Epidermal melanocyte (primary cell): ENCODE measurements around the gene RGSL1.
"Not testable (repeated sequence)": the region's sequence is repeated elsewhere in the genome, so short reads cannot be mapped to it uniquely, and the experiment has no call there.

ENCODE experiments used
- DNase-seq: peaks from one replicate; pipeline ENCODE4 v3.0.0; 2011; ENCODE audit warnings: low spot score; ENCODE audit not compliant: insufficient read length

Gene RGSL1

GRCh38 chr1:182446033-182446669, 3.8 kb upstream of the RGSL1 start:
- DNase-seq, result peak; percentile 67

- not testable (repeated sequence) for DNase-seq
These were observed 2.8 kb upstream of the RGSL1 start for GRCh38 chr1:182447124-182447523.

GRCh38 chr1:182447660-182448059, 2.3 kb upstream of the RGSL1 start:
- no peak for DNase-seq

- DNase-seq, result no peak
These were observed 3.7 kb downstream of the RGSL1 start for GRCh38 chr1:182453631-182454030.

- no peak for DNase-seq
These were observed 7.9 kb downstream of the RGSL1 start for GRCh38 chr1:182457844-182458243.

- no peak for DNase-seq
These were observed 10.0 kb downstream of the RGSL1 start for GRCh38 chr1:182459949-182460348.

DNA sequence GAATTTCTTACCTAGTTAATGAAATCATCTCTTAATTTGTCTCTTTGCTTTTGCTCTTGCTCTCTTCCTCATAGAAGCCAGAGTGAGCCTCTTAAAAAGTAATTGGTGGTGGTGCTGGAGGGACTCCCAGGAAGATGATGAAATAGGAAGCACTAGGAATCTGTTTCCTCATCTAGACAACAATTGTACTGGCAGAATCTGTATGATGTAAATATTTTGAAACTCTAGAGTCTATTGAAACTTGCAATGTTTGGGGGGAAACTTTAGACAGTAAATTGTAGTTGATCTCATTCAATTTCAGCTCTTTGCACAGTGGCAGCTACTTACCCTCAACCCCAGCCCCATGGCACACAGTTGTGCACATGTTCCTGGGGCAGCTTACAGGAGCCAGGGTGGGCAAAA, 10.6 kb downstream of the RGSL1 start:
- no peak for DNase-seq

- DNase-seq, result no peak
These were observed 23.6 kb downstream of the RGSL1 start for GRCh38 chr1:182473556-182473955.

DNA sequence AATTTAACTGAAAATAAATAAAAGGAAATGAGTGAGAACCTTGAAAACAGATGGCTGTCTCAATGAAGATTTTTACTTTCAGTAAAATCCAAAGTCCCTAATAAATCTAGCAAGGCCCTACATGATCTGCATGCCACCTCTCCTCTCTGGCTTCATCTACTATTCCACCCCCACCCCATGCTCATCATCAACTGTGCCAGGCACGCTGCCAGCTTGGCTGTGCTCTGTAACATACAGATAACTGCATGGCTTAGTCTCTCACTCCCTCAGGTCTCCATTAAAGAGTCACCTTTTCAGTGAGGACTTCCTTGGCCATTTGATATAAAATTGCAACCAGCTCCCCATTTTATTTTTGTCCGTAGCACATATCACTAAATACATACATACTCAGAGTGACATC, 26.7 kb downstream of the RGSL1 start:
- no peak for DNase-seq

DNA sequence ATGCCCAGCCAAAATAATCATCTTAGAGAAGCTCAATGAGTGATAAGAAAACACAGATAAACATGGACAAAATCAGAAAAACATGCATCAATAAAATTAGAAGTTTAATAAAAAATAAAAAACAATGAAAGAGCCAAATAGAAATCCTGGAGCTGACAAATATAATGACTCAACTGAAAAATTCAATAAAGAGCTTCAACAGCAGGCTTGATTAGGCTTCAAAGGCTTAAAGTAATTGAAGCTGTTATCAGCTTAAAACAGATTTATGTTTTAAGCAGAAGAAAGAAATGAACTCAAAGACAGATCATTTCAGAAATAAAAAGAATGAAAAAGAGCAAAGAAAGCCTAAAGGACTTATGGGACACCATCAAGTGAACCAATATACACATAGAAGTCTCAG, 28.3 kb downstream of the RGSL1 start:
- DNase-seq, result no peak

GRCh38 chr1:182484067-182484466, 34.1 kb downstream of the RGSL1 start:
- DNase-seq, result no peak

GRCh38 chr1:182484531-182485257, 34.7 kb downstream of the RGSL1 start:
- DNase-seq, result no peak

GRCh38 chr1:182485861-182486260, 35.9 kb downstream of the RGSL1 start:
- no peak for DNase-seq

DNA sequence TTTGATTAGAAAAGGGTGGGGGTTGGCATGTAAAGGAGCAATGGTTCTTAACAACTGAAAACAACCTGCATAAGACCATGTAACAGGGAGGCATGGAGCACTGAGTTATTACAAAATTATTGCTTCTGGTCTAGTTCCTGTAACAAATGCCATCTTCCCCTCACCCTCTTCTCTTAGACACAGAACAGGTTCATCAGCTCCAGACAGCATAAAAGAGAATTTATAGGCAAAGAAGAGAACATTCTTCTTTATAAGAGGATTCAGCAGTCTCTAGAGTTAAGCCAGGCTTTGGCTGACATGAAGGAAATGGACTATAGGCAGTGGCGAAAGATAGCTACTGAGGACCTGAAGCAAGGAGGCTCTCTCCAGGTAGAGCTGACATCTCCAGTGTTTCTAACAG, 38.9 kb downstream of the RGSL1 start:
- DNase-seq, result no peak

DNA sequence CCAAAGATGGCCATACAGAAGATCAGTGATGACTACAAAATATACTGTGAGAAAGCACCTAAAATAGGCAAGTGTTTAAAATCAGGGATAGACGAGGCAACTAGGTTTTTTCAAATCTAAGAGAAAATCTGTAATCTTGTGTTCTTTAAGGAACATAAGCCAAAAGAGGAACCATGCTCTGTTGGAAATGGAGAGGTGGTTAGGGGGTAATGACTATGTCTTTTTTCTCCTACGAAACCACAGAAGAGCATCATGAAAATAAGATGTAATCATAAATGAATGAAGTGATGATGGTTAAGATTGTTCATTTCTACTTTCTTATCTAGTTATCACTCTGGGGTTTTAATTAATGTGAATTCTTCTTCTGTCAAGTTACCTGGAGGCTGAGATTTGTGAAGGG, 43.1 kb downstream of the RGSL1 start:
- no peak for DNase-seq

- DNase-seq, result no peak
These were observed 45.1 kb downstream of the RGSL1 start for GRCh38 chr1:182495002-182495401.

- no peak for DNase-seq
These were observed 45.7 kb downstream of the RGSL1 start for GRCh38 chr1:182495693-182496092.

GRCh38 chr1:182507685-182508084, 57.7 kb downstream of the RGSL1 start:
- DNase-seq, result no peak

DNA sequence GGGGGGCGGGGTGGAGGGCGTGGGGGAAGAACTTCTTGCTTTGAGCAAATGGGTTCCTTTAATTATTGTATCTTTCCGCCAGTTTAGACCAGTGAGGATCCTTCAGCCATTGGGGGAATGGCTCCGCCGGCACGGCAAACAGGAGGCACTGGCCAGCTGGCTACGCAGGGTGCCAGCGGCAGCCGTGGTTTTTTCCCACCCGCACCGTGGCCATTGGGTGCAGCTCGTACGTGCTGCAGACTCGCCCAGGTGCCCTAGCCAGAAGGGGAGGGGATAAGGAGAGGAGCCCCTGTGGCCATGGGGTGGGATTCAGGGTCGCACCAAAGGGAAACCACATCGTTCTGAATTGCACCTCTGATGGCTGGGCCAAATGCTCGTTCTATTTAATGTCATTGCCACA, 65.6 kb downstream of the RGSL1 start:
- no peak for DNase-seq

- no peak for DNase-seq
These were observed 70.8 kb downstream of the RGSL1 start for GRCh38 chr1:182520736-182521135.

GRCh38 chr1:182525342-182525741, 75.4 kb downstream of the RGSL1 start:
- no peak for DNase-seq

GRCh38 chr1:182527680-182528079, 77.7 kb downstream of the RGSL1 start:
- DNase-seq, result no peak

DNA sequence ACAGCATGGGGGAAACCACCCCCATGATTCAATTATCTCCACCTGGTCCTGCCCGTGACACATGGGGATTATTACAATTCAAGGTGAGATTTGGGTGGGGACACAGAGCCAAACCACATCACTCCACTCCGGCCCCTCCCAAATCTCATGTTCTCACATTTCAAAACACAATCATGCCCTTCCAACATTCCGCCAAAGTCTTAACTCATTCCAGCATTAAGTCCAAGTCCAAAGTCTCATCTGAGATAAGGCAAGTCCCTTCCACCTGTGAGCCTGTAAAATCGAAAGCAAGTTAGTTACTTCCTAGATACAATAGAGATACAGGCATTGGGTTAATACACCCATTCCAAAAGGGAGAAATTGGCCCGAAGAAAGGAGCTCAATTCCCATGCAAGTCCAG, 78.3 kb downstream of the RGSL1 start:
- not testable (repeated sequence) for DNase-seq
